Heart right ventricle (tissue), 16 donors: Measurements from ENCODE around the gene CEP112. TPM values are rescaled to one million over a fixed set of nuclear protein-coding genes. Genes with fewer than 3 reads are reported as not detected.

Source experiments
- ATAC-seq, 8 donors: fragments of 200-7000 bp; cut with Tn5 transposase; one replicate each; pipeline ENCODE4 v1.9.1; 2020; ENCODE audit warnings: mild to moderate bottlenecking in 8 of 8, moderate library complexity in 8 of 8, moderate number of reproducible peaks in 1 of 8
- DNase-seq, 2 donors: peaks; one replicate each; pipeline ENCODE4 v3.0.0-alpha.2; 2020
- H3K27ac ChIP-seq, 10 donors: fragments of 200-600 bp; sonication (generic) in 2 of 10; one replicate each; pipeline versions ENCODE4 v1.5.0 to v1.8.0; 2020 to 2022; ENCODE audit warnings: mild to moderate bottlenecking in 3 of 10
- H3K27me3 ChIP-seq, 7 donors: fragments of 200-600 bp; one replicate each; pipeline ENCODE4 v1.8.0; 2021 to 2022; ENCODE audit warnings: mild to moderate bottlenecking in 2 of 7
- H3K36me3 ChIP-seq, 9 donors: fragments of 200-600 bp; sonication (generic) in 1 of 9; one replicate each; pipeline versions ENCODE4 v1.5.0 to v1.8.0; 2020 to 2022; ENCODE audit warnings: mild to moderate bottlenecking in 2 of 9
- H3K4me1 ChIP-seq, 9 donors: fragments of 200-600 bp; sonication (generic) in 1 of 9; one replicate each; pipeline versions ENCODE4 v1.5.0 to v1.8.0; 2020 to 2022; ENCODE audit warnings: mild to moderate bottlenecking in 4 of 9
- H3K4me3 ChIP-seq, 10 donors: fragments of 200-600 bp; sonication (generic) in 2 of 10; one replicate each; pipeline versions ENCODE4 v1.5.0 to v1.8.0; 2020 to 2022; ENCODE audit warnings: mild to moderate bottlenecking in 7 of 10, moderate library complexity in 2 of 10
- H3K9me3 ChIP-seq, 11 donors: fragments of 200-600 bp in 10 of 11; sonication (generic) in 2 of 11; one replicate each; pipeline versions ENCODE4 v1.5.0 to v1.8.0; 2013 to 2022; ENCODE audit warnings: mild to moderate bottlenecking in 2 of 11, control low read depth in 1 of 11, moderate library complexity in 1 of 11
- CTCF ChIP-seq, 9 donors: fragments of 200-600 bp; sonication (generic) in 2 of 9; IDR thresholded peaks; one replicate each; pipeline versions ENCODE4 v1.5.0 to v1.8.0; 2021 to 2022; ENCODE audit warnings: antibody characterized with exemption in 9 of 9, mild to moderate bottlenecking in 5 of 9, moderate library complexity in 1 of 9
- WGBS, 2 donors: extraction: QIAGEN DNeasy Blood & Tissue Kit; methylation state at CpG; one replicate each; pipeline ENCODE4 v1.1.7; 2013; ENCODE audit warnings: inconsistent platforms in 1 of 2; 5-methylcytosine and 5-hydroxymethylcytosine counted together
- intact Hi-C, 10 donors: fragments of 100-400 bp; cut with DNase I; formaldehyde crosslinking; loops; one replicate each; pipeline versions ENCODE4 v1.11.1 to v1.14.2; 2022
- polyA plus RNA-seq, 2 donors: library from polyadenylated mRNA; stranded (reverse); fragments of 200-250 nt; gene quantifications; one replicate each; pipeline ENCODE4 v1.2.3, GENCODE V29; 2013
- total RNA-seq, 10 donors: library from RNA; stranded (reverse); fragmentation: NEBNext Ultra II Directional in 3 of 10; extraction: Animal tissue kit (Norgen Biotek cat#: 25700) in 3 of 10; gene quantifications; one replicate each; pipeline versions ENCODE4 v1.2.1 to v1.2.4, GENCODE V29; 2021 to 2023
- donor health status: Arrhythmogenic right ventricular cardiomyopathy.
- donor health status: ischemic (EF 13 %, LVEDD 7.1; RV severe dilation, severe dysfunction).
- donor health status: healthy with polysubstance abuse.
- donor health status: DM: no; HTN: yes; CAD: no.
- donor health status: DM: no; HTN: no; CAD: no.
- donor health status: ischemic (EF 25% LVEDD 6.9; RV normal size, moderate dysfunction).
- donor health status: ischemic (EF 25% LVEDD 5.7; RV mildly dilated, moderate dysfunction).
- donor health status: healthy.
- donor health status: DM: yes; HTN: yes; CAD: no.
- donor health status: Ischemic cardiomyopathy.
- donor health status: ischemic (EF 35%, LVEDD 5.7; RV mildly dilated, moderate dysfunction).
- donor health status: nonischemic (EF 11% LVEDD 7.7; RV severe dilation, severe dysfunction).
- donor health status: DM: yes; HTN: yes; CAD: no.
- donor health status: PGD.
- donor health status: ischemic (EF 29% LVEDD 5.4; RV normal size, mild dysfunction).
- donor health status: nonischemic (EF 23%, LVEDD 6.1; RV moderate dilation, normal function).

Gene CEP112
- total and polyA plus RNA-seq, 12 donors = 6.7 to 30.0 (median 16.3) TPM

- DNase-seq (no peak), ATAC-seq (no peak)
- intact Hi-C loops = loop anchor here in 1 of 10 donors (10.0 kb wide), 1 partner anchor 191 kb away; the partner anchor contains the start of gene AXIN2
- Histone ChIP-seq H3K4me3 (no peak overlapping the region), H3K27me3 (no peaks in the 10 kb centered on the region), H3K4me1 (peaks cover 0 to 17% (median 7%) of the 10 kb centered on the region in 9 donors), H3K9me3 (peaks cover 0 to 5% (median 0%) of the 10 kb centered on the region in 11 donors), H3K27ac (no peak overlapping the region), H3K36me3 (no peaks in the 10 kb centered on the region)
- no peak for TF ChIP-seq CTCF (IDR thresholded peaks at IDR 0.05)
Measured at GRCh38 chr17:65755799-65756198, 436.1 kb downstream of the CEP112 start.

GRCh38 chr17:65754630-65755029, 437.3 kb downstream of the CEP112 start:
- Histone ChIP-seq H3K4me3 (no peak overlapping the region), H3K27ac (no peak overlapping the region), H3K27me3 (no peaks in the 10 kb centered on the region), H3K36me3 (no peaks in the 10 kb centered on the region), H3K4me1 (peaks cover 0 to 22% (median 11%) of the 10 kb centered on the region in 9 donors), H3K9me3 (peaks cover 0 to 5% (median 0%) of the 10 kb centered on the region in 11 donors)
- intact Hi-C loops = loop anchor here in 1 of 10 donors (10.0 kb wide), 1 partner anchor 190 kb away; the partner anchor contains the start of gene AXIN2
- 97 to 98% methylated on average over 7 of the region's 7 CpGs for WGBS, 2 donors
- no peak for ATAC-seq
- TF ChIP-seq CTCF (IDR thresholded peaks at IDR 0.05) = no peak
- DNase-seq = no peak

- Histone ChIP-seq H3K9me3 (peaks cover 0 to 5% (median 0%) of the 10 kb centered on the region in 11 donors), H3K27ac (no peak overlapping the region), H3K36me3 (no peaks in the 10 kb centered on the region), H3K27me3 (no peaks in the 10 kb centered on the region), H3K4me3 (no peak overlapping the region), H3K4me1 (peaks cover 0 to 22% (median 11%) of the 10 kb centered on the region in 9 donors)
- DNase-seq (no peak), ATAC-seq (no peak)
- WGBS, 2 donors = 100% methylated on average over 2 of the region's 2 CpGs
- no peak for TF ChIP-seq CTCF (IDR thresholded peaks at IDR 0.05)
- intact Hi-C loops = loop anchor here in 1 of 10 donors (10.0 kb wide), 1 partner anchor 189 kb away; the partner anchor contains the start of gene AXIN2
Measured at GRCh38 chr17:65754081-65754480, 437.9 kb downstream of the CEP112 start.

GRCh38 chr17:65753348-65753747, 438.6 kb downstream of the CEP112 start:
- DNase-seq = no peak
- intact Hi-C loops = loop anchor here in 1 of 10 donors (10.0 kb wide), 1 partner anchor 189 kb away; the partner anchor contains the start of gene AXIN2
- 64 to 69% methylated on average over 4 of the region's 4 CpGs for WGBS, 2 donors
- Histone ChIP-seq H3K27me3 (no peaks in the 10 kb centered on the region), H3K27ac (no peak overlapping the region), H3K36me3 (no peaks in the 10 kb centered on the region), H3K9me3 (peaks cover 0 to 5% (median 0%) of the 10 kb centered on the region in 11 donors), H3K4me3 (no peak overlapping the region), H3K4me1 (peaks cover 0 to 22% (median 11%) of the 10 kb centered on the region in 9 donors)
- no peak for ATAC-seq
- no peak for TF ChIP-seq CTCF (IDR thresholded peaks at IDR 0.05)
